ENCODE results near the gene RPS24.

DNA sequence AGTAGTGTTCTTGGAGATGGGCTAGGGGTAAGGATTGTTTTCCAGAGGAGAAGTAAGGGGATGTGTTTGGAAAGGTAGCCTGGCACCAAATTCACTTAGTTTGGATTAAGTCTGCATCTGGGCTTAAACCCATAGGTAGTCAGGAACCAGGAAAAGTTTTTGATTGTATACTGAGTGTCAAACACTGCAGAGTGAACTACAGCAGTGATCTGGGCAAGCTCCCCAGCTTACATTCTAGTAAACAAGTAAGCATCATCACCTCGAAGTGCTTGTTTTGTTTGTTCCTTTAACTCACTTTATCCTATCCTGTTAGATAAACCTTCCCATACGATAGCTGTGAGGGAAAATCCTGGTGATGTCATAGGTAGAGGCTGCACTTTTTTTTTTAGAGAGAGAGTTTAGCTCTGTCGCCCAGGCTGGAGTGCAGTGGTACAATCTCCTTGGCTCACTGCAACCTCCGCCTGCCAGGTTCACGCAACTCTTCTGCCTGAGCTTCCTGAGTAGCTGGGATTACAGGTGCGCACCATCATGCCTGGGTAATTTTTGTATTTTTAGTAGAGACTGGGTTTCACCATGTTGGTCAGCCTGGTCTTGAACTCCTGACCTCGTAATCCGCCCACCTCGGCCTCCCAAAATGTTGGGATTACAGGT is 2.4 kb downstream of the RPS24 start:
- TF ChIP-seq, protein P1, sequence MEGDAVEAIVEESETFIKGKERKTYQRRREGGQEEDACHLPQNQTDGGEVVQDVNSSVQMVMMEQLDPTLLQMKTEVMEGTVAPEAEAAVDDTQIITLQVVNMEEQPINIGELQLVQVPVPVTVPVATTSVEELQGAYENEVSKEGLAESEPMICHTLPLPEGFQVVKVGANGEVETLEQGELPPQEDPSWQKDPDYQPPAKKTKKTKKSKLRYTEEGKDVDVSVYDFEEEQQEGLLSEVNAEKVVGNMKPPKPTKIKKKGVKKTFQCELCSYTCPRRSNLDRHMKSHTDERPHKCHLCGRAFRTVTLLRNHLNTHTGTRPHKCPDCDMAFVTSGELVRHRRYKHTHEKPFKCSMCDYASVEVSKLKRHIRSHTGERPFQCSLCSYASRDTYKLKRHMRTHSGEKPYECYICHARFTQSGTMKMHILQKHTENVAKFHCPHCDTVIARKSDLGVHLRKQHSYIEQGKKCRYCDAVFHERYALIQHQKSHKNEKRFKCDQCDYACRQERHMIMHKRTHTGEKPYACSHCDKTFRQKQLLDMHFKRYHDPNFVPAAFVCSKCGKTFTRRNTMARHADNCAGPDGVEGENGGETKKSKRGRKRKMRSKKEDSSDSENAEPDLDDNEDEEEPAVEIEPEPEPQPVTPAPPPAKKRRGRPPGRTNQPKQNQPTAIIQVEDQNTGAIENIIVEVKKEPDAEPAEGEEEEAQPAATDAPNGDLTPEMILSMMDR (IDR thresholded peaks at IDR 0.05; ENCODE audit: low read depth, low read length, missing input control), result no peak
- no peak for TF ChIP-seq RAD21 (IDR thresholded peaks at IDR 0.05)
- no peak for TF ChIP-seq GABPA (IDR thresholded peaks at IDR 0.05 in 1 of 2, conservative IDR thresholded peaks at IDR 0.05 in 1 of 2)
- TF ChIP-seq TAF1 (conservative IDR thresholded peaks at IDR 0.05), result no peak
- TF ChIP-seq EGR1 (IDR thresholded peaks at IDR 0.05; ENCODE audit: low read depth in 2 of 2), result no peak
- TF ChIP-seq SP1 (IDR thresholded peaks at IDR 0.05), result no peak
- no peak for TF ChIP-seq RXRA (IDR thresholded peaks at IDR 0.05)
- TF ChIP-seq ATF3 (IDR thresholded peaks at IDR 0.05), result no peak
- no peak for TF ChIP-seq HNF4A (conservative IDR thresholded peaks at IDR 0.05)
